Fibroblast of lung (primary cell): ENCODE results near the gene SLC44A1. TPM values are rescaled to one million over a fixed set of nuclear protein-coding genes. Genes with fewer than 3 reads are reported as not detected.

Experiments
- DNase-seq, 2 donors: peaks; one replicate each; pipeline versions ENCODE4 v3.0.0 to v3.0.0-alpha.2; 2010; ENCODE audit warnings: low read depth in 2 of 2
- H2AFZ ChIP-seq: 2 replicates; pipeline ENCODE4 v1.5.1; 2012; ENCODE audit warnings: low read length, control low read depth, inconsistent platforms
- H3K27ac ChIP-seq: 2 replicates; pipeline ENCODE4 v1.5.1; 2011; ENCODE audit warnings: low read length, control low read depth; ENCODE audit not compliant: insufficient read depth
- H3K27me3 ChIP-seq: 2 replicates; pipeline ENCODE4 v1.5.1; 2011; ENCODE audit warnings: mild to moderate bottlenecking, low read length; ENCODE audit not compliant: control insufficient read depth, insufficient read depth
- H3K36me3 ChIP-seq: 2 replicates; pipeline ENCODE4 v1.5.1; 2011; ENCODE audit warnings: low read length; ENCODE audit not compliant: control insufficient read depth, insufficient read depth
- H3K4me1 ChIP-seq: 2 replicates; pipeline ENCODE4 v1.5.1; 2011; ENCODE audit warnings: low read length; ENCODE audit not compliant: control insufficient read depth, insufficient read depth; ENCODE audit errors: extremely low read depth
- H3K4me2 ChIP-seq: 2 replicates; pipeline ENCODE4 v1.5.1; 2011; ENCODE audit warnings: low read length, control low read depth; ENCODE audit not compliant: insufficient read depth; ENCODE audit errors: extremely low read depth
- H3K4me3 ChIP-seq, 4 experiments: fragments of 200-600 bp in 1 of 4; sonication (generic) in 1 of 4; replicated peaks in 1 of 4; 2 replicates each; pipeline ENCODE4 v1.5.1; 2011 to 2016; ENCODE audit warnings: low read length in 4 of 4, low read depth in 3 of 4, mild to moderate bottlenecking in 3 of 4, control low read depth in 2 of 4, inconsistent platforms in 1 of 4, mixed read lengths in 1 of 4; ENCODE audit not compliant: insufficient read depth in 1 of 4; ENCODE audit errors: control extremely low read depth in 1 of 4
- H3K79me2 ChIP-seq: 2 replicates; pipeline ENCODE4 v1.5.1; 2012; ENCODE audit warnings: mild to moderate bottlenecking, low read length, inconsistent platforms; ENCODE audit not compliant: control insufficient read depth, insufficient read depth
- H3K9ac ChIP-seq: 2 replicates; pipeline ENCODE4 v1.5.1; 2011; ENCODE audit warnings: mild to moderate bottlenecking, low read length, control low read depth; ENCODE audit not compliant: insufficient read depth
- H3K9me3 ChIP-seq: 2 replicates; pipeline ENCODE4 v1.5.1; 2012; ENCODE audit warnings: low read depth, low read length; ENCODE audit not compliant: control insufficient read depth, insufficient read depth
- H4K20me1 ChIP-seq: 2 replicates; pipeline ENCODE4 v1.5.1; 2011; ENCODE audit warnings: low read length; ENCODE audit not compliant: control insufficient read depth, insufficient read depth; ENCODE audit errors: extremely low read depth
- CTCF ChIP-seq, 2 donors: IDR thresholded peaks in 1 of 2; conservative IDR thresholded peaks in 1 of 2; 1 replicate in 1 of 2; 2 replicates in 1 of 2; pipeline ENCODE4 v1.5.1; 2011 to 2012; ENCODE audit warnings: low read length in 2 of 2, control low read depth in 1 of 2, inconsistent platforms in 1 of 2, low read depth in 1 of 2, mild to moderate bottlenecking in 1 of 2
- EZH2 ChIP-seq: IDR thresholded peaks from 2 replicates; pipeline ENCODE4 v1.5.1; 2012; ENCODE audit warnings: low read length, control low read depth, mild to moderate bottlenecking; ENCODE audit errors: missing control alignments
- polyA plus RNA-seq, 2 donors: library from polyadenylated mRNA; depleted of rRNA in 1 of 2; stranded (reverse) in 1 of 2; unstranded in 1 of 2; fragments of >200 nt; gene quantifications; 2 replicates each; pipeline ENCODE4 v1.2.1, GENCODE V29; 2011 to 2012; ENCODE audit warnings: missing spikeins in 1 of 2
- total RNA-seq: library from RNA; depleted of rRNA; stranded (reverse); fragments of >200 nt; gene quantifications from 2 replicates; pipeline ENCODE4 v1.2.1, GENCODE V29; 2014

Gene SLC44A1
- total and polyA plus RNA-seq, 2 donors (not counting 1 experiment from before 2014, with no cell fraction given) = 35.9 to 54.2 TPM

- TF ChIP-seq EZH2 = no peak
- no peak for TF ChIP-seq CTCF (conservative IDR thresholded peaks at IDR 0.05 in 1 of 2, IDR thresholded peaks at IDR 0.05 in 1 of 2; ENCODE audit: low read depth in 1 of 2, low read length in 2 of 2)
- Histone ChIP-seq H4K20me1 (no peaks in the 10 kb centered on the region), H3K9me3 (no peaks in the 10 kb centered on the region), H2AFZ (no peak overlapping the region), H3K4me3 (no peak overlapping the region), H3K4me2 (no peak overlapping the region), H3K27ac (no peak overlapping the region), H3K36me3 (no peaks in the 10 kb centered on the region), H3K27me3 (no peaks in the 10 kb centered on the region), H3K79me2 (no peaks in the 10 kb centered on the region), H3K4me1 (no peaks in the 10 kb centered on the region), H3K9ac (no peak overlapping the region)
- DNase-seq = no peak
Measured at GRCh38 chr9:105345626-105346025, 101.2 kb downstream of the SLC44A1 start.

GRCh38 chr9:105346273-105346672 is 101.8 kb downstream of the SLC44A1 start:
- Histone ChIP-seq H3K4me1 (no peaks in the 10 kb centered on the region), H3K4me3 (no peak overlapping the region), H3K4me2 (no peak overlapping the region), H2AFZ (no peak overlapping the region), H3K27me3 (no peaks in the 10 kb centered on the region), H3K9me3 (no peaks in the 10 kb centered on the region), H3K9ac (no peak overlapping the region), H3K36me3 (no peaks in the 10 kb centered on the region), H3K27ac (no peak overlapping the region), H3K79me2 (no peaks in the 10 kb centered on the region), H4K20me1 (no peaks in the 10 kb centered on the region)
- no peak for TF ChIP-seq EZH2
- no peak for TF ChIP-seq CTCF (conservative IDR thresholded peaks at IDR 0.05 in 1 of 2, IDR thresholded peaks at IDR 0.05 in 1 of 2; ENCODE audit: low read depth in 1 of 2, low read length in 2 of 2)
- DNase-seq = no peak

GRCh38 chr9:105354448-105354847 is 110.0 kb downstream of the SLC44A1 start:
- DNase-seq = no peak
- no peak for TF ChIP-seq EZH2
- TF ChIP-seq CTCF (conservative IDR thresholded peaks at IDR 0.05 in 1 of 2, IDR thresholded peaks at IDR 0.05 in 1 of 2; ENCODE audit: low read depth in 1 of 2, low read length in 2 of 2) = no peak
- no peak overlapping the region for H2AFZ ChIP-seq
- no peaks in the 10 kb centered on the region for H3K27me3 ChIP-seq
- no peaks in the 10 kb centered on the region for H4K20me1 ChIP-seq
- H3K9ac ChIP-seq = no peak overlapping the region
- H3K27ac ChIP-seq = no peak overlapping the region
- no peak overlapping the region for H3K4me2 ChIP-seq
- H3K9me3 ChIP-seq = no peaks in the 10 kb centered on the region
- H3K4me3 ChIP-seq = no peak overlapping the region
- no peaks in the 10 kb centered on the region for H3K79me2 ChIP-seq
- no peaks in the 10 kb centered on the region for H3K36me3 ChIP-seq
- H3K4me1 ChIP-seq = no peaks in the 10 kb centered on the region
